ENCODE measurements around the gene BACH2.

The BACH2 gene

GRCh38 chr6:90187437-90188121 is 109.1 kb downstream of the BACH2 start:
- H3K4me3 ChIP-seq (ENCODE audit: low read depth, low read length): no peak overlapping the region
- DNase-seq (ENCODE audit: low read depth): no peak
- no peak for TF ChIP-seq CTCF (IDR thresholded peaks at IDR 0.05; ENCODE audit: low read depth, low read length, missing control alignments)

- DNase-seq (ENCODE audit: low read depth): no peak
- H3K4me3 ChIP-seq (ENCODE audit: low read depth, low read length): no peak overlapping the region
- no peak for TF ChIP-seq CTCF (IDR thresholded peaks at IDR 0.05; ENCODE audit: low read depth, low read length, missing control alignments)
Measured at GRCh38 chr6:90186637-90187371, 109.8 kb downstream of the BACH2 start.

- no peak overlapping the region for H3K4me3 ChIP-seq (ENCODE audit: low read depth, low read length)
- no peak for TF ChIP-seq CTCF (IDR thresholded peaks at IDR 0.05; ENCODE audit: low read depth, low read length, missing control alignments)
- no peak for DNase-seq (ENCODE audit: low read depth)
Measured at GRCh38 chr6:90186026-90186425, 110.6 kb downstream of the BACH2 start.

- TF ChIP-seq CTCF (IDR thresholded peaks at IDR 0.05; ENCODE audit: low read depth, low read length, missing control alignments): no peak
- H3K4me3 ChIP-seq (ENCODE audit: low read depth, low read length): no peak overlapping the region
- no peak for DNase-seq (ENCODE audit: low read depth)
Measured at GRCh38 chr6:90184334-90185298, 112.0 kb downstream of the BACH2 start.

- TF ChIP-seq CTCF (IDR thresholded peaks at IDR 0.05; ENCODE audit: low read depth, low read length, missing control alignments): no peak
- DNase-seq (ENCODE audit: low read depth): no peak
- no peak overlapping the region for H3K4me3 ChIP-seq (ENCODE audit: low read depth, low read length)
Measured at GRCh38 chr6:90183587-90184333, 112.9 kb downstream of the BACH2 start.

- no peak for TF ChIP-seq CTCF (IDR thresholded peaks at IDR 0.05; ENCODE audit: low read depth, low read length, missing control alignments)
- no peak overlapping the region for H3K4me3 ChIP-seq (ENCODE audit: low read depth, low read length)
- no peak for DNase-seq (ENCODE audit: low read depth)
Measured at GRCh38 chr6:90180526-90180925, 116.1 kb downstream of the BACH2 start.
